ENCODE data around the gene CDC42BPA. TPM values are rescaled to one million over a fixed set of nuclear protein-coding genes. Genes with fewer than 3 reads are reported as not detected.
A peak's percentile ranks its signal among the peaks of the same experiment; 100 is the strongest.

The CDC42BPA gene
- total and polyA plus RNA-seq, 9 of the 15 experiments (the other 6 are each of a cell fraction or from before 2014, with no cell fraction given), result 8.0 to 77.5 (median 52.1) TPM

GRCh38 chr1:227299688-227300087 is 18.6 kb downstream of the CDC42BPA start:
- ChIA-PET CTCF (ENCODE audit: low intra/inter-chr PET ratio) (interaction anchor here (0.6 kb wide), 1 partner anchor 9 kb away, joined by 4 read pairs; no protein-coding TSS in a partner anchor), POLR2A (interaction anchor here (0.8 to 5.1 kb wide), 6 partner anchors 10 to 19 kb away, joined by 3 to 39 read pairs (median 7); partner anchors contain the start of gene CDC42BPA)
- Histone ChIP-seq H3K9me1 (ENCODE audit: control insufficient read depth, insufficient read depth, low read length) (no peaks in the 10 kb centered on the region), H3K27ac (ENCODE audit: extremely low read depth, low read depth, low read length) (peak overlapping the region; percentile 42; the same call in 2 of the 3 replicates), H3K79me2 (ENCODE audit: control insufficient read depth, insufficient read depth, low read length) (peaks cover 99% of the 10 kb centered on the region), H3K4me3 (no peak overlapping the region), H3K27me3 (ENCODE audit: control insufficient read depth in 2 of 2, insufficient read depth in 2 of 2, low read length in 2 of 2) (no peaks in the 10 kb centered on the region), H3K9ac (ENCODE audit: insufficient read depth in 1 of 2, low read depth in 2 of 2, low read length in 2 of 2) (peak overlapping the region in 1 of 2 experiments; percentile 57; a peak in 1 of 4 replicates), H3K9me3 (replicated peaks; ENCODE audit: control insufficient read depth, insufficient read depth, low read depth, low read length) (no peaks in the 10 kb centered on the region; the same call in 1 of the 2 replicates), H3K4me2 (ENCODE audit: insufficient read depth, low read length) (peak overlapping the region; percentile 11), H2AFZ (ENCODE audit: low read depth, low read length) (no peak overlapping the region), H4K20me1 (replicated peaks; ENCODE audit: control insufficient read depth, insufficient read depth, low read length) (no peaks in the 10 kb centered on the region), H3K36me3 (ENCODE audit: control insufficient read depth, insufficient read depth, low read length) (peaks cover 15% of the 10 kb centered on the region; the same call in 2 of the 3 replicates), H3K4me1 (replicated peaks in 1 of 2; ENCODE audit: control insufficient read depth in 2 of 2, insufficient read depth in 2 of 2, low read length in 2 of 2) (peaks cover 5 to 21% of the 10 kb centered on the region in 2 experiments; a peak in 3 of 5 replicates)
- ATAC-seq (peak; percentile 41), DNase-seq (ENCODE audit: extremely low read depth in 1 of 4, low spot score in 3 of 4) (peak in 1 of 4 experiments; percentile 38), FAIRE-seq (peak; percentile 6)
- intact Hi-C loops (cut with micrococcal nuclease) (no loop called here), in situ Hi-C loops (cut with MboI) (no loop called here)
- WGBS (ENCODE audit: insufficient coverage, low coverage, missing lambda C conversion rate), result 18% methylated on average over 4 of the region's 4 CpGs
- BruUV-seq (replicated peaks), result no TSS peak
- TF ChIP-seq ATF1 (CRISPR knock-in tag; IDR thresholded peaks at IDR 0.05) (no peak), ATF1 (tag; IDR thresholded peaks at IDR 0.05) (0 out of 2 replicates have a peak, but pooled peaks have one; percentile 21), ZNF316 (IDR thresholded peaks at IDR 0.05) (peak; percentile 55; the same call in 1 of the 2 replicates), MEIS2 (IDR thresholded peaks at IDR 0.05; ENCODE audit: partially characterized antibody) (no peak), ETV5 (CRISPR knock-in tag; IDR thresholded peaks at IDR 0.05; ENCODE audit: low read depth) (no peak), JUND (IDR thresholded peaks at IDR 0.05; ENCODE audit: borderline replicate concordance, low read depth, low read length) (peak; percentile 34; the same call in 1 of the 2 replicates), JUND (tag; IDR thresholded peaks at IDR 0.05; ENCODE audit: borderline replicate concordance, low read depth, low read length) (no peak), MAFG (tag; conservative IDR thresholded peaks at IDR 0.05) (0 out of 2 replicates have a peak, but pooled peaks have one; percentile 8), ATF7 (IDR thresholded peaks at IDR 0.05) (peak; percentile 61; the same call in 1 of the 2 replicates), MAFF (IDR thresholded peaks at IDR 0.05; ENCODE audit: low read length) (peak; percentile 24; the same call in 1 of the 2 replicates), LEF1 (IDR thresholded peaks at IDR 0.05) (no peak), PRMT5 (CRISPR knock-in tag; IDR thresholded peaks at IDR 0.05) (no peak), ZNF696 (CRISPR knock-in tag; conservative IDR thresholded peaks at IDR 0.05) (no peak), TBL1XR1 (IDR thresholded peaks at IDR 0.05; ENCODE audit: low read length in 2 of 2) (no peak), FOXK2 (conservative IDR thresholded peaks at IDR 0.05 in 1 of 2, IDR thresholded peaks at IDR 0.05 in 1 of 2; ENCODE audit: low read depth in 2 of 2) (0 out of 4 replicates have a peak, but pooled peaks of 1 of the 2 experiments have one; percentile 48), ZZZ3 (IDR thresholded peaks at IDR 0.05) (no peak), ZBTB1 (CRISPR knock-in tag; IDR thresholded peaks at IDR 0.05; ENCODE audit: borderline replicate concordance, low read depth) (no peak), JUN (IDR thresholded peaks at IDR 0.05; ENCODE audit: borderline replicate concordance, low read depth, low read length) (0 out of 2 replicates have a peak, but pooled peaks have one; percentile 22), JUN (CRISPR knock-in tag; IDR thresholded peaks at IDR 0.05; ENCODE audit: borderline replicate concordance) (no peak), SMAD1 (IDR thresholded peaks at IDR 0.05; ENCODE audit: low read depth, low read length, partially characterized antibody) (no peak), NCOA2 (IDR thresholded peaks at IDR 0.05; ENCODE audit: partially characterized antibody in 2 of 2) (peak in 1 of 2 experiments; percentile 2)
- TF ChIP-seq, protein P1, sequence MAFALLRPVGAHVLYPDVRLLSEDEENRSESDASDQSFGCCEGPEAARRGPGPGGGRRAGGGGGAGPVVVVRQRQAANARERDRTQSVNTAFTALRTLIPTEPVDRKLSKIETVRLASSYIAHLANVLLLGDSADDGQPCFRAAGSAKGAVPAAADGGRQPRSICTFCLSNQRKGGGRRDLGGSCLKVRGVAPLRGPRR (CRISPR knock-in tag; IDR thresholded peaks at IDR 0.05), result no peak
- TF ChIP-seq, protein P2, sequence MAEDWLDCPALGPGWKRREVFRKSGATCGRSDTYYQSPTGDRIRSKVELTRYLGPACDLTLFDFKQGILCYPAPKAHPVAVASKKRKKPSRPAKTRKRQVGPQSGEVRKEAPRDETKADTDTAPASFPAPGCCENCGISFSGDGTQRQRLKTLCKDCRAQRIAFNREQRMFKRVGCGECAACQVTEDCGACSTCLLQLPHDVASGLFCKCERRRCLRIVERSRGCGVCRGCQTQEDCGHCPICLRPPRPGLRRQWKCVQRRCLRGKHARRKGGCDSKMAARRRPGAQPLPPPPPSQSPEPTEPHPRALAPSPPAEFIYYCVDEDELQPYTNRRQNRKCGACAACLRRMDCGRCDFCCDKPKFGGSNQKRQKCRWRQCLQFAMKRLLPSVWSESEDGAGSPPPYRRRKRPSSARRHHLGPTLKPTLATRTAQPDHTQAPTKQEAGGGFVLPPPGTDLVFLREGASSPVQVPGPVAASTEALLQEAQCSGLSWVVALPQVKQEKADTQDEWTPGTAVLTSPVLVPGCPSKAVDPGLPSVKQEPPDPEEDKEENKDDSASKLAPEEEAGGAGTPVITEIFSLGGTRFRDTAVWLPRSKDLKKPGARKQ (CRISPR knock-in tag; IDR thresholded peaks at IDR 0.05), result 0 out of 2 replicates have a peak, but pooled peaks have one; percentile 64
